Gastroesophageal sphincter (tissue), 4 donors: ENCODE results near the gene CFAP210. TPM values are rescaled to one million over a fixed set of nuclear protein-coding genes. Genes with fewer than 3 reads are reported as not detected.
"Not testable (repeated sequence)": the region's sequence is repeated elsewhere in the genome, so short reads cannot be mapped to it uniquely, and the experiment has no call there.

Experiments
- ATAC-seq: fragments of 150-250 bp; one replicate; pipeline ENCODE4 v1.9.1; 2016; ENCODE audit warnings: mild to moderate bottlenecking, moderate library complexity
- H3K27ac ChIP-seq, 4 donors: fragments of 200-600 bp; sonication (generic) in 3 of 4; 1 replicate in 3 of 4; 2 replicates in 1 of 4; pipeline ENCODE4 v1.5.1; 2016 to 2019
- H3K27me3 ChIP-seq: fragments of 200-600 bp; sonication (generic); one replicate; pipeline ENCODE4 v1.5.1; 2019
- H3K36me3 ChIP-seq, 2 donors: fragments of 200-600 bp; sonication (generic); one replicate each; pipeline ENCODE4 v1.5.1; 2019; ENCODE audit warnings: control low read depth in 1 of 2
- H3K4me1 ChIP-seq, 3 donors: fragments of 200-600 bp; sonication (generic); 1 replicate in 2 of 3; 2 replicates in 1 of 3; pipeline ENCODE4 v1.5.1; 2016 to 2019; ENCODE audit warnings: control low read depth in 2 of 3
- H3K4me3 ChIP-seq, 2 donors: fragments of 200-600 bp; sonication (generic); one replicate each; pipeline ENCODE4 v1.5.1; 2019; ENCODE audit warnings: mild to moderate bottlenecking in 1 of 2, moderate library complexity in 1 of 2
- H3K9me3 ChIP-seq, 3 donors: fragments of 200-600 bp; sonication (generic); one replicate each; pipeline ENCODE4 v1.5.1; 2017 to 2019; ENCODE audit warnings: control low read depth in 2 of 3
- EP300 ChIP-seq: sonication (generic); formaldehyde crosslinking; IDR thresholded peaks from one replicate; pipeline ENCODE4 v1.6.1; 2017; ENCODE audit warnings: antibody characterized with exemption, mild to moderate bottlenecking
- POLR2A ChIP-seq, 2 donors: fragments of 450-650 bp; IDR thresholded peaks; one replicate each; pipeline ENCODE4 v1.6.1; 2017; ENCODE audit warnings: antibody characterized with exemption in 2 of 2, mild to moderate bottlenecking in 2 of 2, moderate library complexity in 1 of 2
- POLR2AphosphoS5 ChIP-seq: sonication (generic); formaldehyde crosslinking; IDR thresholded peaks from one replicate; pipeline ENCODE4 v1.6.1; 2017; ENCODE audit warnings: antibody characterized with exemption
- WGBS, 2 donors: methylation state at CpG; one replicate each; pipeline ENCODE4 v1.1.5; 2018; ENCODE audit warnings: low coverage in 1 of 2; 5-methylcytosine and 5-hydroxymethylcytosine counted together
- total RNA-seq, 4 donors: library from RNA; depleted of rRNA; stranded (reverse); fragments of >200 nt; gene quantifications; one replicate each; pipeline ENCODE4 v1.1.0, GENCODE V29; 2016
- TF ChIP-seq, protein P1 (sequence below), 4 experiments: fragments of 200-600 bp in 2 of 4; fragments of 450-650 bp in 2 of 4; sonication (generic) in 1 of 4; IDR thresholded peaks; one replicate each; pipeline ENCODE4 v1.5.1; 2017 to 2019; ENCODE audit warnings: antibody characterized with exemption in 4 of 4, mild to moderate bottlenecking in 2 of 4, moderate library complexity in 2 of 4

The CFAP210 gene
- total RNA-seq, 4 donors from 2014 or later, result not detected

- no peak overlapping the region for H3K27ac ChIP-seq
- 33 to 53% methylated on average over 2 to 3 of the region's 3 CpGs for WGBS, 2 donors
- H3K9me3 ChIP-seq, result no peaks in the 10 kb centered on the region
- H3K4me3 ChIP-seq, result no peak overlapping the region
- peaks cover 0 to 80% of the 10 kb centered on the region in 2 donors for H3K36me3 ChIP-seq
- no peak for ATAC-seq
- TF ChIP-seq, protein P1, sequence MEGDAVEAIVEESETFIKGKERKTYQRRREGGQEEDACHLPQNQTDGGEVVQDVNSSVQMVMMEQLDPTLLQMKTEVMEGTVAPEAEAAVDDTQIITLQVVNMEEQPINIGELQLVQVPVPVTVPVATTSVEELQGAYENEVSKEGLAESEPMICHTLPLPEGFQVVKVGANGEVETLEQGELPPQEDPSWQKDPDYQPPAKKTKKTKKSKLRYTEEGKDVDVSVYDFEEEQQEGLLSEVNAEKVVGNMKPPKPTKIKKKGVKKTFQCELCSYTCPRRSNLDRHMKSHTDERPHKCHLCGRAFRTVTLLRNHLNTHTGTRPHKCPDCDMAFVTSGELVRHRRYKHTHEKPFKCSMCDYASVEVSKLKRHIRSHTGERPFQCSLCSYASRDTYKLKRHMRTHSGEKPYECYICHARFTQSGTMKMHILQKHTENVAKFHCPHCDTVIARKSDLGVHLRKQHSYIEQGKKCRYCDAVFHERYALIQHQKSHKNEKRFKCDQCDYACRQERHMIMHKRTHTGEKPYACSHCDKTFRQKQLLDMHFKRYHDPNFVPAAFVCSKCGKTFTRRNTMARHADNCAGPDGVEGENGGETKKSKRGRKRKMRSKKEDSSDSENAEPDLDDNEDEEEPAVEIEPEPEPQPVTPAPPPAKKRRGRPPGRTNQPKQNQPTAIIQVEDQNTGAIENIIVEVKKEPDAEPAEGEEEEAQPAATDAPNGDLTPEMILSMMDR (IDR thresholded peaks at IDR 0.05), result no peak
- TF ChIP-seq POLR2AphosphoS5 (no peak), EP300 (no peak), POLR2A (IDR thresholded peaks at IDR 0.05) (no peak)
- no peaks in the 10 kb centered on the region for H3K4me1 ChIP-seq
- H3K27me3 ChIP-seq, result no peaks in the 10 kb centered on the region
Observed at GRCh38 chr2:169619946-169620345, 74.3 kb downstream of the CFAP210 start.

DNA sequence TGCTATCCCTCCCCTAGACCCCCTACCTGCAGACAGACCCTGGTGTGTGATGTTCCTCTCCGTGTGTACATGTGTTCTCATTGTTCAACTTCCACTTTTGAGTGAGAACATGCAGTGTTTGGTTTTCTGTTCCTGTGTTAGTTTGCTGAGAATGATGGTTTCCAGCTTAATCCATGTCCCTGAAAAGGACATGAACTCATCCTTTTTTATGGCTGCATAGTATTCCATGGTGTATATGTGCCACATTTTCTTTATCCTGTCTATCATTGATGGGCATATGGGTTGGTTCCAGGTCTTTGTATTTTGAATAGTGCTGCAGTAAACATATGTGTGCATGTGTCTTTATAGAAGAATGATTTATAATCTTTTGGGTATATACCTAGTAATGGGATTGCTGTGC is 78.2 kb downstream of the CFAP210 start:
- not testable (repeated sequence) for ATAC-seq, H3K27ac ChIP-seq
- 100% methylated on average over 1 of the region's 1 CpG for WGBS, 2 donors

DNA sequence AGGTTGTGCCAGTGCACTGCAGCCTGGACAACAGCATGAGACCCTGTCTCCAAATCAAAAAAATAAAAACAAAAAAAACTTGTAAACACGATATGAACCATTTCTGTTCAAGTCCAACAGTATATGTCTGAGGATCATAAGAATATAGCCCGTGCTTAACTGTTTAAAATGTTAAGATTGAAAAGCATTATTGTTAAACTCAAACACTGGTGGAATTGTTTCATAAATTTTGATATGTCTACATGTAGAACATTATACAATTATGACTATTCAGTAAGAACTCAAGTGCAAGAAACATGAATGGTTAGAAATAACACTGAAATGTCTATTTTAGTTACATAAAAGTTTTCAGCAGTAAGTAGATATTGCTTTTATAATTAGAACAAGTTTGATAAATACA is 80.3 kb downstream of the CFAP210 start:
- ATAC-seq, result no peak

More for the DNA sequence above, 78.2 kb downstream of the CFAP210 start:
- not testable (repeated sequence) for H3K9me3 ChIP-seq, H3K4me3 ChIP-seq, H3K4me1 ChIP-seq, H3K27me3 ChIP-seq
- peaks cover 4 to 83% of the 10 kb centered on the region in 2 donors for H3K36me3 ChIP-seq

DNA sequence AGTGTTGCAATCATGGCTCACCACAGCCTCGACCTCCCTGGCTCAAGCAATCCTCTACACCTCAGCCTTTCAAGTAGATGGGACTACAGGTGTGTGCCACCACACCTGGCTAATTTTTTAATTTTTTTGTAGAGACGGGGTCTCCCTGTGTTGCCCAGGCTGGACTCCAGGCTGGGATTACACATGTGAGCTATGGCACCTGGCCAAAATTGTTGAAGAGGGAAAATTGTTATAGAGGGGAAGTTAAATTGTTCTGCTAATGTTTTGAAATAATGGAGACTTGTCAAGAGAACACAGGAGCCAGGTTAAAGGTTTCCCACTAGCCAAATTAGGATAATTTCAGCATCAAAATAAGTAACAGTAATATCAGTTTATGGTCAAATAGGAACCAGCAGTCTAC is 84.9 kb downstream of the CFAP210 start:
- Histone ChIP-seq H3K9me3 (no peaks in the 10 kb centered on the region), H3K36me3 (peaks cover 4 to 99% of the 10 kb centered on the region in 2 donors), H3K27ac (no peak overlapping the region), H3K4me1 (no peaks in the 10 kb centered on the region), H3K27me3 (no peaks in the 10 kb centered on the region), H3K4me3 (no peak overlapping the region)
- no peak for ATAC-seq
- 100% methylated on average over 1 of the region's 2 CpGs for WGBS, 2 donors
- TF ChIP-seq POLR2AphosphoS5 (no peak), EP300 (no peak)

More for the DNA sequence above, 80.3 kb downstream of the CFAP210 start:
- Histone ChIP-seq H3K27me3 (no peaks in the 10 kb centered on the region), H3K36me3 (peaks cover 4 to 97% of the 10 kb centered on the region in 2 donors), H3K4me3 (no peak overlapping the region), H3K27ac (no peak overlapping the region), H3K9me3 (no peaks in the 10 kb centered on the region), H3K4me1 (no peaks in the 10 kb centered on the region)
- no peak for TF ChIP-seq EP300
- no peak for TF ChIP-seq POLR2A (IDR thresholded peaks at IDR 0.05)
- TF ChIP-seq, protein P1 (IDR thresholded peaks at IDR 0.05), result no peak
- TF ChIP-seq POLR2AphosphoS5, result no peak
- WGBS, 2 donors, result 82 to 85% methylated on average over 2 of the region's 2 CpGs

DNA sequence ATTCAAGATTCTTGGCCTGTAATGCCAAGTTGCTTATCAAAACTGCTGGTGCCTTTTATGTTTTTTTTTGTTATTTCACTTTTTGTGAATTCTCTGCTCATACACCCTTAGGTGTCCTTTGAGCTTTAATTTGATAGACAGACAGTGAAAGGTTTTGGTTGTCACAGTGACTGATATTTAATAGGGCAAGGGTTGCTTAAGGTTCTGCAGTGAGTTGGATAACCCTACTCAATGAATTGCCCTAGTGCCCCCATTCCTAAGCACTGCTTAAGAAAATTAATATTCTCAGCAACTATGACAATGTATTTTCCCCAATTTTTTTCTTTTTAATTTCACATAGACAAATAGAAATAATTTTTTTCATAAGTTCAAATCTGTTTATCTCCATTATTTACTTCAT is 94.6 kb downstream of the CFAP210 start:
- TF ChIP-seq POLR2A (IDR thresholded peaks at IDR 0.05) (no peak), POLR2AphosphoS5 (no peak), EP300 (no peak)
- TF ChIP-seq, protein P1 (IDR thresholded peaks at IDR 0.05), result no peak
- peaks cover 0 to 8% of the 10 kb centered on the region in 2 donors for H3K36me3 ChIP-seq
- no peak for ATAC-seq
- no peak overlapping the region for H3K27ac ChIP-seq
- peaks cover 0 to 5% (median 0%) of the 10 kb centered on the region in 3 donors for H3K4me1 ChIP-seq
- H3K4me3 ChIP-seq, result no peak overlapping the region
- H3K27me3 ChIP-seq, result no peaks in the 10 kb centered on the region
- H3K9me3 ChIP-seq, result no peaks in the 10 kb centered on the region

GRCh38 chr2:169598982-169599381 is 95.2 kb downstream of the CFAP210 start:
- no peaks in the 10 kb centered on the region for H3K27me3 ChIP-seq
- no peak for TF ChIP-seq EP300
- TF ChIP-seq, protein P1 (IDR thresholded peaks at IDR 0.05), result no peak
- TF ChIP-seq POLR2A (IDR thresholded peaks at IDR 0.05), result no peak
- no peak for TF ChIP-seq POLR2AphosphoS5
- no peaks in the 10 kb centered on the region for H3K9me3 ChIP-seq
- WGBS, 2 donors, result 90 to 95% methylated on average over 2 of the region's 2 CpGs
- H3K36me3 ChIP-seq, result peaks cover 0 to 5% of the 10 kb centered on the region in 2 donors
- H3K4me1 ChIP-seq, result peaks cover 0 to 5% (median 0%) of the 10 kb centered on the region in 3 donors
- no peak overlapping the region for H3K27ac ChIP-seq
- no peak overlapping the region for H3K4me3 ChIP-seq
- no peak for ATAC-seq

- H3K27me3 ChIP-seq, ATAC-seq, H3K36me3 ChIP-seq, H3K4me1 ChIP-seq, H3K9me3 ChIP-seq, H3K27ac ChIP-seq, H3K4me3 ChIP-seq: not testable (repeated sequence)
- 92 to 98% methylated on average over 5 to 7 of the region's 7 CpGs for WGBS, 2 donors
Observed at GRCh38 chr2:169596546-169596945, 97.7 kb downstream of the CFAP210 start.
